ENCODE results near the gene CACYBP. TPM values are rescaled to one million over a fixed set of nuclear protein-coding genes. Genes with fewer than 3 reads are reported as not detected.
"Not testable (repeated sequence)": the region's sequence is repeated elsewhere in the genome, so short reads cannot be mapped to it uniquely, and the experiment has no call there.

CACYBP gene
- total RNA-seq, 1 donor from 2014 or later = 95.0 TPM

DNA sequence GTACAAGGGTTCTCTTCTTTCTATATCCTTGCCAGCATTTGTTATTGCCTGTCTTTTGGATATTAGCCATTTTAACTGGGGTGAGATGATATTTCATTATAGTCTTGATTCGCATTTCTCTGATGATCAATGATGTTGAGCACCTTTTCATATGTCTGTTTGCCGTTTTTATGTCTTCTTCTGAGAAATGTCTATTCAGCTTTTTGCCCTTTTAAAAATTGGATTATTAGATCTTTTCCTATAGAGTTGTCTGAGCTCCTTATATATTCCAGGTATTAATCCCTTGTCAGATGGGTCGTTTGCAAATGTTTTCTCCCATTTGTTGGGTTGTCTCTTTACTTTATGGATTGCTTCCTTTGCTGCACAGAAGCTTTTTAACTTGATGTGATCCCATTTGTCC, 42.9 kb downstream of the CACYBP start:
- Histone ChIP-seq H3K4me2 (ENCODE audit: low read length) (no peak overlapping the region), H2AFZ (ENCODE audit: low read depth, low read length) (no peak overlapping the region), H4K20me1 (ENCODE audit: insufficient read depth, low read length) (no peaks in the 10 kb centered on the region), H3K27me3 (ENCODE audit: insufficient read depth, low read length) (no peaks in the 10 kb centered on the region), H3K9ac (ENCODE audit: low read length) (no peak overlapping the region), H3K36me3 (ENCODE audit: insufficient read depth, low read length) (no peaks in the 10 kb centered on the region), H3K27ac (ENCODE audit: low read depth, low read length) (no peak overlapping the region), H3K79me2 (ENCODE audit: insufficient read depth, low read length) (no peaks in the 10 kb centered on the region), H3K9me3 (ENCODE audit: insufficient read depth, low read depth, low read length) (no peaks in the 10 kb centered on the region), H3K4me3 (ENCODE audit: insufficient read depth, low read depth, low read length) (no peak overlapping the region), H3K4me1 (ENCODE audit: insufficient read depth, low read length) (no peaks in the 10 kb centered on the region)
- DNase-seq (ENCODE audit: low read depth) (no peak), FAIRE-seq (no peak)
- no peak overlapping the region for H3K4me3 Mint-ChIP-seq (ENCODE audit: unreplicated experiment)
- peaks cover 15% of the 10 kb centered on the region for H3K27me3 Mint-ChIP-seq (ENCODE audit: low read depth, unreplicated experiment)
- no peak for TF ChIP-seq EZH2 (IDR thresholded peaks at IDR 0.05; ENCODE audit: insufficient read depth, low read length)
- TF ChIP-seq, protein P1, sequence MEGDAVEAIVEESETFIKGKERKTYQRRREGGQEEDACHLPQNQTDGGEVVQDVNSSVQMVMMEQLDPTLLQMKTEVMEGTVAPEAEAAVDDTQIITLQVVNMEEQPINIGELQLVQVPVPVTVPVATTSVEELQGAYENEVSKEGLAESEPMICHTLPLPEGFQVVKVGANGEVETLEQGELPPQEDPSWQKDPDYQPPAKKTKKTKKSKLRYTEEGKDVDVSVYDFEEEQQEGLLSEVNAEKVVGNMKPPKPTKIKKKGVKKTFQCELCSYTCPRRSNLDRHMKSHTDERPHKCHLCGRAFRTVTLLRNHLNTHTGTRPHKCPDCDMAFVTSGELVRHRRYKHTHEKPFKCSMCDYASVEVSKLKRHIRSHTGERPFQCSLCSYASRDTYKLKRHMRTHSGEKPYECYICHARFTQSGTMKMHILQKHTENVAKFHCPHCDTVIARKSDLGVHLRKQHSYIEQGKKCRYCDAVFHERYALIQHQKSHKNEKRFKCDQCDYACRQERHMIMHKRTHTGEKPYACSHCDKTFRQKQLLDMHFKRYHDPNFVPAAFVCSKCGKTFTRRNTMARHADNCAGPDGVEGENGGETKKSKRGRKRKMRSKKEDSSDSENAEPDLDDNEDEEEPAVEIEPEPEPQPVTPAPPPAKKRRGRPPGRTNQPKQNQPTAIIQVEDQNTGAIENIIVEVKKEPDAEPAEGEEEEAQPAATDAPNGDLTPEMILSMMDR (IDR thresholded peaks at IDR 0.05; ENCODE audit: insufficient read depth, low read depth, low read length) = no peak
- no peak overlapping the region for H3K27ac Mint-ChIP-seq (ENCODE audit: unreplicated experiment)
- no peaks in the 10 kb centered on the region for H3K4me1 Mint-ChIP-seq (ENCODE audit: low read depth, unreplicated experiment)
- H3K9me3 Mint-ChIP-seq (ENCODE audit: unreplicated experiment) = peaks cover 4% of the 10 kb centered on the region
- no peaks in the 10 kb centered on the region for H3K36me3 Mint-ChIP-seq (ENCODE audit: low read depth, unreplicated experiment)

DNA sequence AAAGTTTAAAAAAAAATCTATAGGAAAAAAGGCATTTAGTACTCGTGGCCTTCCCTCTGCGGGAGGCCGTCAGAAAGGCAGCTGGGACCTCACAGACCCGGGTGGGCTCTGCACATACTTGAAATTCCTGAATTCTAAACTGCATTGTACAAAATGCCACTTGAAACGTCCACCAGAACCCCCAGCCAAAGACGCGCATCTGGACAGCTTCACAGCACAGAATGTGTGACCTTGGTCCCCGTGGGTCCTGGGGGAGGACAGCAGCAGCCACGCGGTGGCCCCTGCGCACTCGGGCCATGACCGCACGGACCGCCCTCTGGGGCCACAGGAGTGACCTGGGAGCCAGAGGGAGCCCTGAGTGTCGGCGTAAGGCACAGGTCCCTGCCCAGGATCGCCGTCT, 44.1 kb downstream of the CACYBP start:
- H3K4me2 ChIP-seq (ENCODE audit: low read length) = no peak overlapping the region
- FAIRE-seq (no peak), DNase-seq (ENCODE audit: low read depth) (no peak)
- H3K9me3 Mint-ChIP-seq (ENCODE audit: unreplicated experiment) = peaks cover 4% of the 10 kb centered on the region
- TF ChIP-seq, protein P1 (IDR thresholded peaks at IDR 0.05; ENCODE audit: insufficient read depth, low read depth, low read length) = no peak
- TF ChIP-seq EZH2 (IDR thresholded peaks at IDR 0.05; ENCODE audit: insufficient read depth, low read length) = no peak
- no peaks in the 10 kb centered on the region for H4K20me1 ChIP-seq (ENCODE audit: insufficient read depth, low read length)
- no peaks in the 10 kb centered on the region for H3K4me1 Mint-ChIP-seq (ENCODE audit: low read depth, unreplicated experiment)
- H3K27me3 ChIP-seq (ENCODE audit: insufficient read depth, low read length) = no peaks in the 10 kb centered on the region
- no peaks in the 10 kb centered on the region for H3K36me3 ChIP-seq (ENCODE audit: insufficient read depth, low read length)
- no peak overlapping the region for H3K27ac ChIP-seq (ENCODE audit: low read depth, low read length)
- H3K9ac ChIP-seq (ENCODE audit: low read length) = no peak overlapping the region
- no peaks in the 10 kb centered on the region for H3K4me1 ChIP-seq (ENCODE audit: insufficient read depth, low read length)
- no peaks in the 10 kb centered on the region for H3K79me2 ChIP-seq (ENCODE audit: insufficient read depth, low read length)
- no peaks in the 10 kb centered on the region for H3K36me3 Mint-ChIP-seq (ENCODE audit: low read depth, unreplicated experiment)
- H3K9me3 ChIP-seq (ENCODE audit: insufficient read depth, low read depth, low read length) = no peaks in the 10 kb centered on the region
- H3K27me3 Mint-ChIP-seq (ENCODE audit: low read depth, unreplicated experiment) = peaks cover 15% of the 10 kb centered on the region
- H3K4me3 ChIP-seq (ENCODE audit: insufficient read depth, low read depth, low read length) = no peak overlapping the region
- no peak overlapping the region for H2AFZ ChIP-seq (ENCODE audit: low read depth, low read length)
- H3K27ac Mint-ChIP-seq (ENCODE audit: unreplicated experiment) = no peak overlapping the region
- H3K4me3 Mint-ChIP-seq (ENCODE audit: unreplicated experiment) = no peak overlapping the region

DNA sequence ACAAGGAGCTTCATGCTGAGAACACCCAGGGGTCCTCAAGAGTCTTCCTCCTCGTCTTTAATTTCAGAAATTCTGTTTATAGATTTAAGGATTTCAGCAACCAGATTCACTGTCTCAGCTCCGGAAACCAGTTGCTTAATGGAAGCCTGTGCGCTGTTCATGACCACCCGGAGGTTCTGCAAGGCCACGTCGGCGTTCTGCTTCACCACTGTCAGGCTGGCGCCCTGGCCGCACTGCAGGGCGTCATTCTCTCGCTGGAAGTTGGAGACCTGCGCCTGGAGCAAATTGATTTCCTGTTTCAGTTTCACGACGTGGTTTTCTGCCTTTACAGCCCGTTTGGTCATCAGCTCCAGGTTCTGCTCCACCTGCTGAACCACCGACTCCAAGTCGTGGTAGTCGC, 44.8 kb downstream of the CACYBP start:
- H3K9ac ChIP-seq (ENCODE audit: low read length); H3K27me3 ChIP-seq (ENCODE audit: insufficient read depth, low read length); DNase-seq (ENCODE audit: low read depth); H3K4me3 Mint-ChIP-seq (ENCODE audit: unreplicated experiment); H3K4me1 ChIP-seq (ENCODE audit: insufficient read depth, low read length); H3K36me3 ChIP-seq (ENCODE audit: insufficient read depth, low read length); H3K4me3 ChIP-seq (ENCODE audit: insufficient read depth, low read depth, low read length); H3K79me2 ChIP-seq (ENCODE audit: insufficient read depth, low read length); H3K4me2 ChIP-seq (ENCODE audit: low read length); H3K27ac ChIP-seq (ENCODE audit: low read depth, low read length); H2AFZ ChIP-seq (ENCODE audit: low read depth, low read length); H3K36me3 Mint-ChIP-seq (ENCODE audit: low read depth, unreplicated experiment); FAIRE-seq; H3K9me3 ChIP-seq (ENCODE audit: insufficient read depth, low read depth, low read length); H3K4me1 Mint-ChIP-seq (ENCODE audit: low read depth, unreplicated experiment); H4K20me1 ChIP-seq (ENCODE audit: insufficient read depth, low read length); H3K27ac Mint-ChIP-seq (ENCODE audit: unreplicated experiment); H3K9me3 Mint-ChIP-seq (ENCODE audit: unreplicated experiment): not testable (repeated sequence)
- peaks cover 16% of the 10 kb centered on the region for H3K27me3 Mint-ChIP-seq (ENCODE audit: low read depth, unreplicated experiment)

All from astrocyte (in vitro differentiated cells and primary cell).